PC-3 (cell line): Measurements from ENCODE around the gene COL12A1.

Experiments used
- EZH2 ChIP-seq: fragments of 300-600 bp; sonication (generic); IDR thresholded peaks from one replicate; pipeline ENCODE4 v1.6.1; 2017; ENCODE audit warnings: antibody characterized with exemption, mild to moderate bottlenecking, low read length; ENCODE audit not compliant: unreplicated experiment
- TF ChIP-seq, protein P1 (sequence below): fragments of 300-600 bp; sonication (generic); conservative IDR thresholded peaks from 2 replicates; pipeline ENCODE4 v1.5.1; 2017; ENCODE audit warnings: antibody characterized with exemption, low read depth, mild to moderate bottlenecking, low read length

DNA sequence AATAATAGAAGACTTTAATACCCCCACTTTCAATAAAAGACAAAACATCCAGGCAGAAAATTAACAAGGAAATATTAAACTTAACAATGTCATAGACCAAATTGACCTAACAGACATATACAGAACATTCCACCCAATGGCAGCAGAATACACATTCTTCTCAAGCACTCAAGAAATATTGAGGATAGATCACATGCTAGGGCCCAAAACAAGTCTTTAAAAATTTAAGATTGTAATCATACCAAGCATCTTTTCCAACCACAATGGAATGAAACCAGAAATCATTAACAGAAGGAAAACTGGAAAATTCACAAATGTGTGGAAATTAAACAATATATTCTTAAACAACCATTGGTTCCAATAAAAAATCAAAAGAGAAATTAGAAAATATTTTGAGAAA is 161.0 kb downstream of the COL12A1 start:
- no peak for TF ChIP-seq EZH2
- TF ChIP-seq, protein P1, sequence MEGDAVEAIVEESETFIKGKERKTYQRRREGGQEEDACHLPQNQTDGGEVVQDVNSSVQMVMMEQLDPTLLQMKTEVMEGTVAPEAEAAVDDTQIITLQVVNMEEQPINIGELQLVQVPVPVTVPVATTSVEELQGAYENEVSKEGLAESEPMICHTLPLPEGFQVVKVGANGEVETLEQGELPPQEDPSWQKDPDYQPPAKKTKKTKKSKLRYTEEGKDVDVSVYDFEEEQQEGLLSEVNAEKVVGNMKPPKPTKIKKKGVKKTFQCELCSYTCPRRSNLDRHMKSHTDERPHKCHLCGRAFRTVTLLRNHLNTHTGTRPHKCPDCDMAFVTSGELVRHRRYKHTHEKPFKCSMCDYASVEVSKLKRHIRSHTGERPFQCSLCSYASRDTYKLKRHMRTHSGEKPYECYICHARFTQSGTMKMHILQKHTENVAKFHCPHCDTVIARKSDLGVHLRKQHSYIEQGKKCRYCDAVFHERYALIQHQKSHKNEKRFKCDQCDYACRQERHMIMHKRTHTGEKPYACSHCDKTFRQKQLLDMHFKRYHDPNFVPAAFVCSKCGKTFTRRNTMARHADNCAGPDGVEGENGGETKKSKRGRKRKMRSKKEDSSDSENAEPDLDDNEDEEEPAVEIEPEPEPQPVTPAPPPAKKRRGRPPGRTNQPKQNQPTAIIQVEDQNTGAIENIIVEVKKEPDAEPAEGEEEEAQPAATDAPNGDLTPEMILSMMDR = no peak
